KOPT-K1 (cell line): ENCODE data around the gene FAM76A.

Source experiments
- H3K27ac ChIP-seq: fragments of 200-600 bp; sonication (generic); 2 replicates; pipeline ENCODE4 v1.5.1; 2016; ENCODE audit warnings: antibody characterized with exemption, mild to moderate bottlenecking, low read depth, low read length; ENCODE audit not compliant: poor library complexity, severe bottlenecking
- H3K36me3 ChIP-seq: fragments of 200-600 bp; sonication (generic); 2 replicates; pipeline ENCODE4 v1.5.1; 2017; ENCODE audit warnings: antibody characterized with exemption, mild to moderate bottlenecking, low read length, moderate library complexity; ENCODE audit not compliant: insufficient read depth
- H3K9me3 ChIP-seq: fragments of 200-600 bp; sonication (generic); 2 replicates; pipeline ENCODE4 v1.5.1; 2017; ENCODE audit warnings: antibody characterized with exemption, low read length, mild to moderate bottlenecking; ENCODE audit not compliant: insufficient read depth, poor library complexity, severe bottlenecking

FAM76A gene

DNA sequence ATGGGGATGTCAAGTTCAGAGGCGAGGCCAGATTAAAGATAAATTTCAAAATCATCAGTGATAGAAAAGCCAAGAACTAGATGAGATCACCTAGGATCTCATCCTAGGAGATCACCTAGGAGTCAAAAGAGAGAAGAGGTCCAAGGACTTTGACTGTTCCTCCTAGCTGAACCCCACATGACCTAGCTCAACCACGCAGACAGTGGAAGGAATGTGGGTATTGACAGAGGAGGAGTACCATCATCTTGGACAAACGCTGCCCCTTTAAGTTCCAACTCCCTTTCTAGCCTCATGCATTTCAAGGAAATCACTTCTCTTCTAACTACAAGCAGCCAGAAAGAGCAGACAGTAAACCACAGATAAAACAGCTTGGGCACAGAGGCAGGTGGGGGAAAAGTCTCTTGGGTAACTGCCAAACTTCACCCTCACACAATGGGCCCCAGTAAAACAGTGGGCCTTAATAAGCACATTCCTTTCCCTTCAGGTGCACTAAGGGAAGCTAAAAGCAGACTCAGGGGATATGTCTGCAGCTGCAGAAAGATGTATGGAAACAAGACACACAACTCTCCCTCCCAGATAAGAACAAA, 12.5 kb upstream of the FAM76A start:
- Histone ChIP-seq H3K27ac (peak overlapping the region; percentile 83), H3K9me3 (peaks cover 6% of the 10 kb centered on the region), H3K36me3 (no peaks in the 10 kb centered on the region)

DNA sequence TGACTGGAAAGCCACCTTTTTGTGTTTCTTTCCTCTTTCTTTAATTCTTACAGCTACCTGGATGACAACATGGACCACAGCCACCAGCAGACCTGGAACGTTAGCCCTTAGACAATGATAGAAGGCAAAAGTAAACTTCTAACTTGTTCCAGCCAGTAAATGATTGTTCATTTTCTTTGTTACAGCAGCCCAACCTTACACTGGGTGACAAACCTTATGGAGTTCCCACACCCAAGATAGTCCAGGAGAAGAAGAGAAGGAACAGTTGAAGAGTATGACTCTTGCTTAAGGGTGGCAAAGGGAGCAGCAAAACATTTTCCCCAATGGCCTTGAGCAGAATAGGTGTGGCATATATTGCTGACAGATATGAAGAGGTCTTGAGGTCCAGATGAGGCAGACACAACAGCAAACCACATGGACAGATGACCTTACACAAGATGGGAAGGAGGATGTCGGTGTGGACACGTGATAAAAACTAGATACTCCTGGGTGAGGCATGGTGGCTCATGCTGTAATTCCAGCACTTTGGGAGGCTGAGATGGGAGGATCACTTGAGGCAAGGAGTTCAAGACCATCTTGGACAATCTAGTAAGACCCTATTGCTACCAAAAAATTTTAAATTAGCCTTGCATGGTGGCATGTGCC, 11.8 kb upstream of the FAM76A start:
- H3K9me3 ChIP-seq: peaks cover 3% of the 10 kb centered on the region
- H3K36me3 ChIP-seq: no peaks in the 10 kb centered on the region
- peak overlapping the region; percentile 83 for H3K27ac ChIP-seq

GRCh38 chr1:27716262-27716895, 9.4 kb upstream of the FAM76A start:
- Histone ChIP-seq H3K36me3 (no peaks in the 10 kb centered on the region), H3K27ac (no peak overlapping the region), H3K9me3 (peaks cover 3% of the 10 kb centered on the region)

DNA sequence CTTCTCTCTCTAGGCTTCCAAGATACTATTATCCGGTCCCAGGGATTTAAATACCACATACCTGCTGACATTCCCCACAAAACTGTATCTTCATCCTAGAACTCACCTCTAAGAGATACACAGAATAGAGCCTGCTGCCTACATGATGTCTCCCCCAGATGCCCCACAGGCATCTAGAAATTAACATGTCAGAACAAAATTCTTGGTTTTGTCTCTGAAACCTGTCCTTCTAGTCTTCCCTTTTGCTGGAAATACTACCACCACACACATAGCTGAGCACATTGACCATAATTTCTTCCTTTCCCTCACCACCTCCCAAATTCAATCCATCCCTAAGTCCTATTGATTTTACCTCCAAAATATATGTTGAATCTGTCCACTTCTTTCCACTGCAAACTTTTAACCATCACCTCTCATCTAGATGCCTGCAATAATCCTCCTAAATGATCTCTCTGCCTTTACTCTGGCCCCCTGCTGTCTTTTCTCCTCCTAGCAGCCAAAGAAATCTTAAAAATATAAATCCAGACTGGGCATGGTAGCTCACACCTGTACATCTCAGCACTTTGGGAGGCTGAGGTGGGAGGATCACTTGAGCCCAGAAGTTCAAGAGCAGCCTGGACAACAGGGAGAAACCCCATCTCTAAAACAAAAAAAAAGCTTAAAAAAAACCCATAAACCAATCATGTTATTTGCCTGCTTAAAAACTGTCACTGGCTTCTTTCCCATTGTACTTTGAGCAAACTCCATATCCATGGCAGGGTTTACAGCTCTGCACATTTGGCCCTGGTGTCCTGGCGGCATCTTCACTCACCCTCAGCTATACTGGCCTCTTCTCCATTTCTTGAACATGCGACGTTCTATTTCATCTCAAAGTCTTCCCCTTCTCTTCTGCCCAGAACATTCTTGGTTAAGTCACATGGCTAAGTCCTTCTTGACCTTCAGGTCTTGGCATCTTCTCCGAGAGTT, 6.2 kb upstream of the FAM76A start:
- Histone ChIP-seq H3K36me3 (no peaks in the 10 kb centered on the region), H3K27ac (no peak overlapping the region), H3K9me3 (peaks cover 3% of the 10 kb centered on the region)

- H3K36me3 ChIP-seq: peaks cover 22% of the 10 kb centered on the region
- H3K9me3 ChIP-seq: no peaks in the 10 kb centered on the region
- peak overlapping the region; percentile 25 for H3K27ac ChIP-seq
These were observed 794 bp upstream of the FAM76A start for GRCh38 chr1:27724961-27725373.

DNA sequence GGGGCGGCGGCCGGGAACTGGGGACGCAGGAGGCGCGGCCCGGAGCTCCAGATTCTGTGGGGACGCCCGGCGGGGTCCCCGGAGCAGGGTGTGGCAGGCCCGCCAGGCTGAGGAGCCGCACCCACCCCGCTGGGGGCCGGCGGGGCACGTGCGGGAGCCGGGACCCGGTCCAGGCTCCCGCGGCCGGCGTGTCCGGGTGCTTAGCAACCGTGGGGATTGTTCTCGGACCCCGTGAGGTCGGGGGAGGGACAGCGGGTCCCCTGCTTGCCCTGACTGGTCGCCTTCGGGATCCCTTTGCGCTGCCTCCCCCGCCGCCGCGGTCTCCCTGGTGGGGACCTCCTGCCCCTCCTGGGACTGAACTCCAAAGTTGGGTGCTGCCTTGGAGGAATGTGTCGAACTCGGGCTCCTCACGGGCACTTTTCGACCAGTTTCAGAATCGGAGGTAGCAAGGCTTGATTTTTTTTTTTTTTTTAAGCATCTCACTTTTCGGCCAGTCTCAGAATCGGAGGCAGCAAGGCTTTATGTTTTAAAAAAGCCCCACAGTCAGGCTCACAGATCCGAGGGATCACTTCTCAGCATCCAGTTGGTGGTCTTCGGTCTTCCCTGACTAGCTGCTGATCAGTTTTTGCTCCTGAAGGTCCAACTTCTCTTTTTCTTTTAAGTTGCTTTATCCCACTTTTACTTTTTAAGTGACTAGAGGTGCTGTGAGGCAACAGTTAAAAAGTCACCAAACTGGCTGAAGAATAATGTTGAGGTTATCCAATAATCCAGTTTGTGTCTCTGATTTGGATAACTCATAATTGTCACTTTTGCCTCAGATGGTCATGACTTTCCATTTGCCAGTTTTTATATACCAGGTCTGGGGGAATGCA, 648 bp downstream of the FAM76A start:
- peaks cover 31% of the 10 kb centered on the region for H3K36me3 ChIP-seq
- peak overlapping the region; percentile 67 for H3K27ac ChIP-seq
- no peaks in the 10 kb centered on the region for H3K9me3 ChIP-seq

DNA sequence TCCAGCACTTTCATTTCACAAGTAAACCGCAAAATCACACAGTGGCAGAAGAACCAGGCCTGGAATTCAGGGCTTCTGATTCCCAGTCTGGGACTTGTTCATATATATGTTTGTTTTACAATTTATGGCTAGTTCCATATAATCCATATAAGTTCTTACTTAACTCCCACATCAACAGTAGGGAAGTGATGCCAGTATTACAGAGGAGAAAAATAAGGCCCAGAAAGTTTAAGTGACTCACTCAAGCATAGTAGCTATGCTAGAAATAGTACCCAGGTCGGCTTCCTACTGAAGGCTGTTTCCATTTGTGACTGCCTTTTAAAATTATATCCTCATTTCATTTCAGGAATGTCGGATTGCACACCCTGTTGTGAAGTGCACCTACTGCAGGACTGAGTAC, 1.4 kb downstream of the FAM76A start:
- H3K27ac ChIP-seq: no peak overlapping the region
- H3K36me3 ChIP-seq: peaks cover 36% of the 10 kb centered on the region
- no peaks in the 10 kb centered on the region for H3K9me3 ChIP-seq

DNA sequence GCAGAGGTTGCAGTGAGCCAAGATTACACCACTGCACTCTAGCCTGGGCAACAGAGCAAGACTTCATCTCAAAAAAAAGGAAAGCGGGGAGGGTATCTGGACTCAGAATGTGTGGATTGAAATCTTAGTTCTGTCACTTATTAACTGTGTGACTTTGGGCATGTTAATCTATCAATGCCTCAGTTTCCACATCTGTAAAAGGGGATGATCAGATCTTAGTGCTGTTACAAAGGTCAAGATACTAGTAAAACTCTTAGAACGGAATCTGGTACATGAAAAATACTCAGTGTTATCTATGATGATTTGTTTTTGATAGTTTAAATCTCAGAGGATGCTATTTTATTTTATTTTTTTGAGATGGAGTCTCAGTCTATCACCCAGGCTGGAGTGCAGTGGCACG, 10.5 kb downstream of the FAM76A start:
- Histone ChIP-seq H3K9me3 (no peaks in the 10 kb centered on the region), H3K27ac (no peak overlapping the region), H3K36me3 (peaks cover 87% of the 10 kb centered on the region)

DNA sequence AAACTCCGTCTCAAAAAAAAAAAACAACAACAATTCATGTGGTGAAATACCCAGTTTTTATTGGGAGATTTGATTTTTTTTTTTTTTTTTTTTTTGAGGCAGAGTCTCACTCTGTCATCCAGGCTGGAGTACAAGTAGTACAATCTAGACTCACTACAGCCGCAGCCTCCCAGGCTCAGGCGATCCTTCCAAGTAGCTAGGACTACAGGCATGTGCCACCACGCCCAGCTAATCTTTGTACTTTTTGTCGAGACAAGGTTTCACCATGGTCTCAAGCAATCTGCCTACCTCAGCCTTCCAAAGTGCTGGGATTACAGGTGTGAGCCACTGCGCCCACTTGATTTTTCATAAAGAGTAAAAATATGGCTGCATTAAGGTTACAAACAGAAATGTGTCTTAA, 15.4 kb downstream of the FAM76A start:
- H3K9me3 ChIP-seq: no peaks in the 10 kb centered on the region
- H3K27ac ChIP-seq: no peak overlapping the region
- H3K36me3 ChIP-seq: peaks cover 64% of the 10 kb centered on the region

- Histone ChIP-seq H3K36me3 (peaks cover 58% of the 10 kb centered on the region), H3K9me3 (no peaks in the 10 kb centered on the region), H3K27ac (no peak overlapping the region)
These were observed 18.8 kb downstream of the FAM76A start for GRCh38 chr1:27744556-27744955.

GRCh38 chr1:27745466-27745865, 19.7 kb downstream of the FAM76A start:
- Histone ChIP-seq H3K27ac (no peak overlapping the region), H3K36me3 (peaks cover 60% of the 10 kb centered on the region), H3K9me3 (no peaks in the 10 kb centered on the region)

DNA sequence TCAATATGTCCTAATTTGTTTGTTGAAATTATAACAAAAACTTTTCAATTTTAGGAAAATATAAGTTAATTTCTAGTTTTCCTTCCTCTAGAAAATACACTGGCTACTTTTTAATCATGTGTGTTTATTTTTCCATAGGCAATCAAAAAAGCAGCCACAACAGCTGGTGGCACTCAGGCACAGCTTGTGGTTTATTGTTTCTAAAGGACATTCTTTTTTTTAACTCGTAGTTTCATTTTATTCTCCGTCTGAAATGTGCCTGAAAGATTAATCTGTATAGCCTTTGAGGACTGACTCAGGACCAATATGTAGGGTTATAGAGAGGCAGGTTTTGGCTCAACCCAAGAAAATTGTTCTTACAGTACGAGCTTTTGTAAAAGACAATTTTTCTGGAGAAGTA, 26.6 kb downstream of the FAM76A start:
- peaks cover 70% of the 10 kb centered on the region for H3K36me3 ChIP-seq
- no peaks in the 10 kb centered on the region for H3K9me3 ChIP-seq
- H3K27ac ChIP-seq: no peak overlapping the region

- Histone ChIP-seq H3K27ac (no peak overlapping the region), H3K36me3 (peaks cover 75% of the 10 kb centered on the region), H3K9me3 (no peaks in the 10 kb centered on the region)
These were observed 29.5 kb downstream of the FAM76A start for GRCh38 chr1:27755286-27755685.

DNA sequence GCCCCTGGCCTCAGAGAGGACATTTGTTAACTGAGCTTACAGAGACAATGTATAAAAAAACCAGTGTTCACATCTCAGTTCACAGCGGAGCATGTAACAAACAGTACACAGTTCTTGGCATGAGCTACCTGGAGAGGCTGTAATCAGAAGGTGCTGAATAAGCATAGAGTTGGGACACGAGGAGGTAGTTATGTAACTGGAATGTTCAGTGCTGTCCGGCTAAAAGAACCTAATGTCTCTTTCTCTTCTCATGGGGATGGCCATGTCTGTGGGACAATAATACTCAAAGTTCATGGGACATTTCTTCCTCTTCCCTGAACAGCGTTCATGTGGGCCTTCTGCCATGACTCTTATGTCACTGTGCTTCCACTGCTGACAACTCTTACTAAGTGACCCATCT, 30.1 kb downstream of the FAM76A start:
- Histone ChIP-seq H3K36me3 (peaks cover 74% of the 10 kb centered on the region), H3K27ac (no peak overlapping the region), H3K9me3 (no peaks in the 10 kb centered on the region)
